ENCODE measurements around the gene VPS51. TPM values are rescaled to one million over a fixed set of nuclear protein-coding genes. Genes with fewer than 3 reads are reported as not detected.
A peak's percentile ranks its signal among the peaks of the same experiment; 100 is the strongest.

VPS51 gene
- total RNA-seq, 1 donor from 2014 or later: 92.2 TPM

GRCh38 chr11:65107751-65108468 is 11.9 kb downstream of the VPS51 start:
- peaks cover 33% of the 10 kb centered on the region for H3K36me3 ChIP-seq
- intact Hi-C loops (cut with micrococcal nuclease): no loop called here
- no peaks in the 10 kb centered on the region for H3K9me3 ChIP-seq (replicated peaks)
- H3K4me1 ChIP-seq: peaks cover 58% of the 10 kb centered on the region
- no peak overlapping the region for H3K4me3 ChIP-seq
- H3K27me3 ChIP-seq (ENCODE audit: low read depth): no peaks in the 10 kb centered on the region
- no peak for DNase-seq
- no peak for TF ChIP-seq CTCF (IDR thresholded peaks at IDR 0.05; ENCODE audit: borderline replicate concordance)
- no peak overlapping the region for H3K27ac ChIP-seq (replicated peaks)

GRCh38 chr11:65108469-65109123 is 12.6 kb downstream of the VPS51 start:
- Histone ChIP-seq H3K27ac (replicated peaks) (no peak overlapping the region), H3K36me3 (peaks cover 33% of the 10 kb centered on the region)
- no peak for TF ChIP-seq CTCF (IDR thresholded peaks at IDR 0.05; ENCODE audit: borderline replicate concordance)

GRCh38 chr11:65109231-65110198 is 13.5 kb downstream of the VPS51 start:
- Histone ChIP-seq H3K36me3 (peaks cover 33% of the 10 kb centered on the region), H3K27me3 (ENCODE audit: low read depth) (no peaks in the 10 kb centered on the region), H3K4me3 (no peak overlapping the region), H3K27ac (replicated peaks) (peak overlapping the region; percentile 84), H3K4me1 (peaks cover 57% of the 10 kb centered on the region), H3K9me3 (replicated peaks) (no peaks in the 10 kb centered on the region)
- TF ChIP-seq CTCF (IDR thresholded peaks at IDR 0.05; ENCODE audit: borderline replicate concordance): no peak
- intact Hi-C loops (cut with micrococcal nuclease): no loop called here
- no peak for DNase-seq

More at GRCh38 chr11:65108469-65109123, 12.6 kb downstream of the VPS51 start:
- intact Hi-C loops (cut with micrococcal nuclease): no loop called here
- Histone ChIP-seq H3K4me3 (no peak overlapping the region), H3K4me1 (peaks cover 58% of the 10 kb centered on the region), H3K9me3 (replicated peaks) (no peaks in the 10 kb centered on the region), H3K27me3 (ENCODE audit: low read depth) (no peaks in the 10 kb centered on the region)
- no peak for DNase-seq

DNA sequence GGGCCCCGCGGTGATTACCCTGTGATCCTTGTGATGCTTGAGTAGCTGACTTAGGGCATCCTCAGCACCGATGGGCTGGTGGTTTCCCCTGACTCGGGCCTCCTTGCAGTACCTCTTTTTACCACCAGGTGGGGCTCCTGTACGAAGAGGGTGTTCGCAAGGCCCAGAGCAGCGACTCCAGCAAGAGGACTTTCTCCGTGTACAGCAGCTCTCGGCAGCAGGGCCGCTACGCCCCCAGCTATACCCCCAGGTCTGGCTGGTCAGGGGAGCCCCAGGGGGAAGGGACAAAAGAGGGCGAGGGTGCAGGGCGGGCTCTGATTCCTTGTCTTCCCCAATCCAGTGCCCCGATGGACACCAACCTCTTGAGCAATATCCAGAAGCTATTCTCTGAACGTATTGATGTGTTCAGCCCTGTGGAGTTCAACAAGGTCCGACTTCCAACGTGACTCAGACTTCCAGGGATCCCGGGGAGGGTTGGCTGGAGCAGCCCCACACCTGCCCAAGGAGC is 14.4 kb downstream of the VPS51 start:
- DNase-seq: peak; percentile 86
- TF ChIP-seq CTCF (IDR thresholded peaks at IDR 0.05; ENCODE audit: borderline replicate concordance): peak; percentile 98
- Histone ChIP-seq H3K9me3 (replicated peaks) (no peaks in the 10 kb centered on the region), H3K4me1 (peaks cover 55% of the 10 kb centered on the region), H3K36me3 (peaks cover 38% of the 10 kb centered on the region), H3K27me3 (ENCODE audit: low read depth) (no peaks in the 10 kb centered on the region), H3K4me3 (peak overlapping the region; percentile 77), H3K27ac (replicated peaks) (peak overlapping the region; percentile 84)
- intact Hi-C loops (cut with micrococcal nuclease): no loop called here

- H3K27me3 ChIP-seq (ENCODE audit: low read depth): no peaks in the 10 kb centered on the region
- H3K27ac ChIP-seq (replicated peaks): peak overlapping the region; percentile 84
- no peaks in the 10 kb centered on the region for H3K9me3 ChIP-seq (replicated peaks)
- H3K4me1 ChIP-seq: peaks cover 60% of the 10 kb centered on the region
- H3K36me3 ChIP-seq: peaks cover 39% of the 10 kb centered on the region
- intact Hi-C loops (cut with micrococcal nuclease): no loop called here
- TF ChIP-seq CTCF (IDR thresholded peaks at IDR 0.05; ENCODE audit: borderline replicate concordance): no peak
- DNase-seq: no peak
- H3K4me3 ChIP-seq: peak overlapping the region; percentile 77
These were observed 15.2 kb downstream of the VPS51 start for GRCh38 chr11:65111159-65111743.

Data from left ventricle myocardium inferior (tissue), 1 donor.